ENCODE data around the gene IL4R. TPM values are rescaled to one million over a fixed set of nuclear protein-coding genes. Genes with fewer than 3 reads are reported as not detected.
"Not testable (repeated sequence)": the region's sequence is repeated elsewhere in the genome, so short reads cannot be mapped to it uniquely, and the experiment has no call there.

Gene IL4R
- total RNA-seq, 1 donor from 2014 or later, result 434 TPM

- Mint-ChIP-seq H3K9me3 (no peaks in the 10 kb centered on the region), H3K4me3 (ENCODE audit: low read depth) (peak overlapping the region; percentile 99), H3K27me3 (ENCODE audit: low read depth) (no peaks in the 10 kb centered on the region), H3K4me1 (ENCODE audit: low read depth) (peaks cover 50% of the 10 kb centered on the region), H3K36me3 (ENCODE audit: low read depth) (peaks cover 50% of the 10 kb centered on the region), H3K27ac (peak overlapping the region; percentile 99)
- intact Hi-C loops (cut with micrococcal nuclease), result loop anchor here (1.0 to 2.0 kb wide), 3 partner anchors 28 to 54 kb away; no protein-coding TSS in a partner anchor
- no peak for DNase-seq (ENCODE audit: low spot score)
Measured at GRCh38 chr16:27402569-27402963, 88.8 kb downstream of the IL4R start.

DNA sequence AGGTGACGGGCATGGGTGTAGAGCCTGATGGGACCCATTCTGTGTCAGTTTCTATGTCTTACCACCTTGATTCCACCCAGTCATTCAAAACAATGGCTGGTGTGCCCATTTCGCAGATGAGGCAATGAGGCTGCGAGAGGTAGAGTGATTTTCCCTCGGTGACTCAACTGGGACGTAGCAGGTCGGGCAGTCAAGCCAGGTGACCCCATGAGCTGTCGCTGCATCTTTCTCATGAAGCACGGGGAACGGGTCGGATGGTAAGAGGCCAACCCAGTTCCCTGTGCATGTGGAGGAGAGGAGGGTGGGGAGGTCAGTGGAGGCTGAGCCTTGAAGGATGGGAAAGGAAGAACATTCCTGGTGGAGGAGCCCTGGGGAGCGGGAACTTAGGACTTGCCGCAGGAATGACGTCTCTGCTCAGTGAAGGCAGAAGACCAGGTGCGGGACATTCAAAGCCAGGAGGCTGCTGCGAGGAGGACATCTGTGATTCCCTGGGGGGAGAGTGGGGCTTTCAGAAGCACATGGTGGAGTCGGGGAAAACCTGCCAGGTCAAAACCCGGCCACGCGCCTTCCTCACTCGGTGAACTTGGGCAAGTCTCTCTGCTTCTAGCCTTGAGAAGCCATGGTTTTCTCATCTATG, 89.3 kb downstream of the IL4R start:
- no peak for DNase-seq (ENCODE audit: low spot score)
- Mint-ChIP-seq H3K36me3 (ENCODE audit: low read depth) (peaks cover 56% of the 10 kb centered on the region), H3K4me3 (ENCODE audit: low read depth) (peak overlapping the region; percentile 99), H3K27me3 (ENCODE audit: low read depth) (no peaks in the 10 kb centered on the region), H3K4me1 (ENCODE audit: low read depth) (peaks cover 54% of the 10 kb centered on the region), H3K9me3 (no peaks in the 10 kb centered on the region), H3K27ac (peak overlapping the region; percentile 99)
- intact Hi-C loops (cut with micrococcal nuclease), result loop anchor here (1.0 to 2.0 kb wide), 4 partner anchors 29 to 805 kb away; no protein-coding TSS in a partner anchor

DNA sequence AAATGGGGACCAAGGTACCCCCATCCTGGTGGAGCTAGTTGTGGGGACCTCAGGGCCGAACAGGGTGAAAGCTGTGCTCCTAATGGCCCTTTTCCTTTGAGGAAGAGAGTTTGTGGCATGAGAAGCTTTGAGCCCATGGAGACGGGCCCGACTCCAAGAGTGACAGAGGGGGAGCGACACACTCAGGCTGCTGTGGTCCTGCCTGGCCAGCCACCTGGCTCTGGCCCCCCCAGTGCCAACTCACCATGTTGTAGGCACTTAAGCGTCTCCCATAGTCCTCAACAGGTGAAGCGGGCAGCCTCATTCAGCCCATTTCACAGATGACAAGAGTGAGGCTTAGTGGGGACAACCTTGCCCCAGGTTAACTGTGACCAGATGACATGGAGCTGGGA, 89.8 kb downstream of the IL4R start:
- H3K27ac Mint-ChIP-seq, result peak overlapping the region; percentile 99
- peak overlapping the region; percentile 99 for H3K4me3 Mint-ChIP-seq (ENCODE audit: low read depth)
- peaks cover 61% of the 10 kb centered on the region for H3K36me3 Mint-ChIP-seq (ENCODE audit: low read depth)
- H3K4me1 Mint-ChIP-seq (ENCODE audit: low read depth), result peaks cover 59% of the 10 kb centered on the region
- no peaks in the 10 kb centered on the region for H3K27me3 Mint-ChIP-seq (ENCODE audit: low read depth)
- H3K9me3 Mint-ChIP-seq, result no peaks in the 10 kb centered on the region
- intact Hi-C loops (cut with micrococcal nuclease), result loop anchor here (1.0 to 2.0 kb wide), 2 partner anchors 53 to 805 kb away; no protein-coding TSS in a partner anchor
- DNase-seq (ENCODE audit: low spot score), result no peak

- DNase-seq (ENCODE audit: low spot score), result no peak
- intact Hi-C loops (cut with micrococcal nuclease), result no loop called here
- peaks cover 63% of the 10 kb centered on the region for H3K4me1 Mint-ChIP-seq (ENCODE audit: low read depth)
- peak overlapping the region; percentile 99 for H3K27ac Mint-ChIP-seq
- H3K4me3 Mint-ChIP-seq (ENCODE audit: low read depth), result peak overlapping the region; percentile 99
- H3K9me3 Mint-ChIP-seq, result no peaks in the 10 kb centered on the region
- no peaks in the 10 kb centered on the region for H3K27me3 Mint-ChIP-seq (ENCODE audit: low read depth)
- H3K36me3 Mint-ChIP-seq (ENCODE audit: low read depth), result peaks cover 65% of the 10 kb centered on the region
Measured at GRCh38 chr16:27404163-27404823, 90.5 kb downstream of the IL4R start.

DNA sequence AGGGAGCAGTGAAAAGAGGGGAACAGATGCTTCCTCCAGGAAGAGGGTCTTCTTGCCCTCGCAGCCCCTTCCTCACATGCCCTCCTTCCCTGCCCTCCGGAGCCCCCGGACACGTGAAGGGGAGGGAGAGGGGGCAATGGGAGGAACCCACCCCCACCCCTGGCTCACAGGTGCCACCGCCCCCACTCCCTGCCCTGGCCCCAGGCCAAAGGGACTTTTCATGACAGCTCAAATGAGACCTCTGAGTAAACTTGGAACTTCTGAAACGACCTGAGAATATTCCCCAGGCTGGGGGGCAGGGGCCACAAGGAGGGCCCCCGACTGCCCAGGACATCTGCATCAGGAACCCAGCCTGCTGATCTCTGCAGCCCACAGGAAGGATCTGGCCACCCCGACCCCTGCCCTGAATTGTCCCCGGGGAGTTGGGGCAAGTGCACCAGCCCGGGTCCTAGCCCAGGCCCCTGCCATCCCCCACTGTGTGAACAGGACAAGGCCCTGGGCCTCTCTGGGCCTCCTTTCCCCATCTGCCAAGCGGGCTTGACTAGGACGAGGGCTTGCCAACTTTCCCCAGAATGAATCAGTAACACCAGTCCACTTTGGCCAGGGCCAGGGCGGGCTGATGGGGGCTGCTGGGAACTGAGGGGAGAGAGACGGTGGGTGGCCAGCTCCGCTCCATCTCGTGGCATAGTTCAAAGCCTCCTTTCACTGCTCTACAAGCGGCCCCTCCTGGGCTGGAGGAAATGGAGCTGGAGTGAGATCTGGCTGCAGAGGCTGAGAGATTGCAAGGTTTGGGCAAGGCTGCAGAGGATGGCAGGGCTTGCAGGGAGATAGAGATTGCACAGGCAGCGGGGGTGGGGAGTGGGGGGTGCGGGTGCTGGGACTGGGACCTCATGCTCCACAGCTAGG, 92.0 kb downstream of the IL4R start:
- no peak for DNase-seq (ENCODE audit: low spot score)
- peaks cover 60% of the 10 kb centered on the region for H3K4me1 Mint-ChIP-seq (ENCODE audit: low read depth)
- peak overlapping the region; percentile 99 for H3K4me3 Mint-ChIP-seq (ENCODE audit: low read depth)
- H3K36me3 Mint-ChIP-seq (ENCODE audit: low read depth), result peaks cover 80% of the 10 kb centered on the region
- H3K27ac Mint-ChIP-seq, result peak overlapping the region; percentile 96
- H3K27me3 Mint-ChIP-seq (ENCODE audit: low read depth), result no peaks in the 10 kb centered on the region
- intact Hi-C loops (cut with micrococcal nuclease), result loop anchor here (1.0 to 5.0 kb wide), 3 partner anchors 42 to 233 kb away; no protein-coding TSS in a partner anchor
- peaks cover 5% of the 10 kb centered on the region for H3K9me3 Mint-ChIP-seq

DNA sequence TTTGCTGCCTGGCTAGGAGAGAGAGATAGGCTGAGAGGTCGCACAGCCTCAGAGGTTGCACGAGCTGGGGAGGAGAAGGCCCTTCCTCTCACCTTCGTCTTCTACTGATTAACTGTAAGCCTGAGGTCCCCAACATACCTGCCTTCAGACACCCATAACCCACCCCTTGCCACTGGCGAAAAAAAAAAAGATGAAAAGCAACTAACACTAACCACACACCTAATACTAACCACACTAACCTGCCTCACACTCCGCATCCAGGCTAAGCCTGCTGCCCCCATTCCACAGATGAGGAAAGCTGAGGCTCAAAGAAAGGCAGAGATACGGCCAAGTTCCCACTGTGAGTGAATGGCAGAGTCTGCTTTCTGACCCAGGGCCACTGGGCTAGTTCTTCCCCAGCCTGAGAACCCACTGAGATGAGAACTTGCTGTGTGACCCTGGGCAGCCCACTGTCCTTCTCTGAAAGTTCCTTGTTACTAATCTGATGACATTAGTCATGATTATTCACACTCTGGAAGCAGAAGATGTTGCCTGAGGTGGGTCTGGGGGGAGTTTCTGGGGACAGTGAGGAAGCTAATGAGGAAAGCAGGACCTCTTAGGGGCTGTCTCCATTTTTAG, 92.8 kb downstream of the IL4R start:
- Mint-ChIP-seq H3K4me1 (ENCODE audit: low read depth) (peaks cover 52% of the 10 kb centered on the region), H3K27ac (peak overlapping the region; percentile 96), H3K27me3 (ENCODE audit: low read depth) (no peaks in the 10 kb centered on the region), H3K36me3 (ENCODE audit: low read depth) (peaks cover 89% of the 10 kb centered on the region), H3K4me3 (ENCODE audit: low read depth) (peak overlapping the region; percentile 99), H3K9me3 (peaks cover 5% of the 10 kb centered on the region)
- intact Hi-C loops (cut with micrococcal nuclease), result loop anchor here (5.0 kb wide), 2 partner anchors 41 to 234 kb away; no protein-coding TSS in a partner anchor
- DNase-seq (ENCODE audit: low spot score), result no peak

DNA sequence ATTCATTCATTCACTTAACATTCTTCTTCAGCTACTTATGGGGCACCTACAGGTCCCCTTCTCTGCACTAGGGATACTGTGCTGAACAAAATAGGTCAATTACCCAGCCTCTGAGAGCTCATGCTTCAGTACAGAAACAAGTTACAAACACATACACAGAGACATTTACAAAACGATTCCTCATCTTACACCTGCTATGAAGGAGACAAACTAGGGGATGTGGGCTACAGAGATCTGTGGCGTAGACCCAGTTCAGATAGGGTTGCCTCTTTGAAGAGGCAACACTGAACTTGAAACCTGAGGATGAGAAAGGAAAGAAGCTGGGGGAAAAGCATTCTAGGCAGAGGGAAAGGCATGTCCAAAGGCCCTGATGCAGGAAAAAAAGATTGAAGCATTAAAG, 93.4 kb downstream of the IL4R start:
- H3K4me3 Mint-ChIP-seq (ENCODE audit: low read depth), result peak overlapping the region; percentile 99
- no peak for DNase-seq (ENCODE audit: low spot score)
- H3K4me1 Mint-ChIP-seq (ENCODE audit: low read depth), result peaks cover 53% of the 10 kb centered on the region
- H3K36me3 Mint-ChIP-seq (ENCODE audit: low read depth), result peaks cover 94% of the 10 kb centered on the region
- peak overlapping the region; percentile 96 for H3K27ac Mint-ChIP-seq
- H3K9me3 Mint-ChIP-seq, result peaks cover 11% of the 10 kb centered on the region
- H3K27me3 Mint-ChIP-seq (ENCODE audit: low read depth), result no peaks in the 10 kb centered on the region
- intact Hi-C loops (cut with micrococcal nuclease), result loop anchor here (5.0 kb wide), 2 partner anchors 40 to 235 kb away; no protein-coding TSS in a partner anchor

DNA sequence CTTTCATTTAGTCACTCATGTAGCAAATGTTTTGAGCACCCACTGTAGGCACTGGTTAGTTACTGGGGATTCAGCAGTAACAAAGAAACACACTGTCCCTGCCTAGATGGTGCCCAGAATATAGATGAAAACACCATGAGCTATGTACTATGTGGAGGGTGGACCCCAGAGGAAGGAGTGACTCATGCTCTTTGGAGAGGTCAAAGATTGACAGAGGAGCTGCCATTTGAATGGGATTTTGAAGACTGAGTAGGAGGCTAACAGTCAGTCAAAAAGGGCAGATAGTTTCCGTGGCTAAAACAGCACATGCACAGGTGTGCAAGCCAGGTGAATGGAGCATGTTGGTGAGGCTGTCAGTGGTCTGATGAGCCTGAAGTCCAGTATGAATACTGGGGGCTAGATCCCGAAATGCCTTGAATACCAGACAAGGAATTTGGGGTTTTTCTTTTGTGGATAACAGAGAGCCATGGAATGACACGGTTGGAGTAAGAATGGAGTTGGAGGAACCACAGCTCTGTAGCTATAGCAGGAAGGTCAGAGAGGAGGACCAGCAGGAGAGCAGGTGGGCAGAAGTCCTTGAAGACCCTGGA, 94.3 kb downstream of the IL4R start:
- H3K4me3 Mint-ChIP-seq (ENCODE audit: low read depth), result peak overlapping the region; percentile 99
- H3K36me3 Mint-ChIP-seq (ENCODE audit: low read depth), result peaks cover 95% of the 10 kb centered on the region
- intact Hi-C loops (cut with micrococcal nuclease), result loop anchor here (1.0 to 5.0 kb wide), 6 partner anchors 19 to 236 kb away; no protein-coding TSS in a partner anchor
- H3K27ac Mint-ChIP-seq, result peak overlapping the region; percentile 96
- H3K4me1 Mint-ChIP-seq (ENCODE audit: low read depth), result peaks cover 57% of the 10 kb centered on the region
- no peaks in the 10 kb centered on the region for H3K27me3 Mint-ChIP-seq (ENCODE audit: low read depth)
- peaks cover 20% of the 10 kb centered on the region for H3K9me3 Mint-ChIP-seq
- DNase-seq (ENCODE audit: low spot score), result no peak

DNA sequence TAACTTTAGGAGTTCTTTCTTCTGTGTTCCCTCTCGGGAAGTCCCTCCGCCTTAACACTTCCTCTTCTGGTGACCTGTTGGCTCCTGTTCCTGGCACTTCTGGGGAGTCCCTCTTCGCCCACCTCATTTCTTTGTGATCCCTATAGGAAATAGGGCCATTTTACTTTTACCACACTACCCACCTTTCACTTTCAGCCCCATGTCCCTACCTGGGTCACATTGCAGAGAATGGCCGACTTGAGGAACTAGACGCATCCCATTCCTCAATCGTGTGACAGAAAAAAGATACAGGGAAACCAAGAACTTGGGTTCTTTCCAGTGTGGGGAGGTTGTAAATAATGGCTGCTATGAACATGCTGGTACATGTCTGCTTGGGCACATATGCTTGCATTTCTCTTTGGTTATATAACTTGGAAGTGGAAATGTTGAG, 94.8 kb downstream of the IL4R start:
- DNase-seq (ENCODE audit: low spot score), result no peak
- peaks cover 61% of the 10 kb centered on the region for H3K4me1 Mint-ChIP-seq (ENCODE audit: low read depth)
- peak overlapping the region; percentile 96 for H3K27ac Mint-ChIP-seq
- no peaks in the 10 kb centered on the region for H3K27me3 Mint-ChIP-seq (ENCODE audit: low read depth)
- H3K9me3 Mint-ChIP-seq, result peaks cover 25% of the 10 kb centered on the region
- intact Hi-C loops (cut with micrococcal nuclease), result loop anchor here (1.0 to 5.0 kb wide), 6 partner anchors 18 to 236 kb away; no protein-coding TSS in a partner anchor
- peak overlapping the region; percentile 99 for H3K4me3 Mint-ChIP-seq (ENCODE audit: low read depth)
- H3K36me3 Mint-ChIP-seq (ENCODE audit: low read depth), result peaks cover 95% of the 10 kb centered on the region

- H3K27ac Mint-ChIP-seq; H3K27me3 Mint-ChIP-seq (ENCODE audit: low read depth); DNase-seq (ENCODE audit: low spot score); H3K4me3 Mint-ChIP-seq (ENCODE audit: low read depth): not testable (repeated sequence)
- H3K36me3 Mint-ChIP-seq (ENCODE audit: low read depth), result peaks cover 92% of the 10 kb centered on the region
- intact Hi-C loops (cut with micrococcal nuclease), result loop anchor here (2.0 to 5.0 kb wide), 4 partner anchors 17 to 238 kb away; no protein-coding TSS in a partner anchor
- peaks cover 60% of the 10 kb centered on the region for H3K4me1 Mint-ChIP-seq (ENCODE audit: low read depth)
- H3K9me3 Mint-ChIP-seq, result peaks cover 36% of the 10 kb centered on the region
Measured at GRCh38 chr16:27409958-27410357, 96.2 kb downstream of the IL4R start.

DNA sequence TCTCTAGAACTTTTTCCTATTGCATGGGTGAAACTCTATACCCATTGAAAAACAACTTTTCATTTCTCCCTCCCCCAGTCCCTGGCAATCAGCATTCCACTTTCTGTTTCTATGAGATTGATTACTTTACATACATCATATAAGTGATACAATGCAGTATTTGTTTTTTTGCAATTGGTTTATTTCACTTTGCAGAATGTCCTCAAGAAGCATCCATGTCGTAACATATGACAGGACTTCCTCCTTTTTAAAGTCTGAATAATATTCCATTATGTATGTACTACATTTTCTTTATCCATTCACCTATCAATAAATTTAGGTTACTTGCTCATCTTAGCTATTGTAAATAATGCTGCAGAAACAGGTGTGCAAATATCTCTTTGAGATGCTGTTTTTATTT, 97.0 kb downstream of the IL4R start:
- intact Hi-C loops (cut with micrococcal nuclease), result no loop called here
- H3K9me3 Mint-ChIP-seq, result peaks cover 36% of the 10 kb centered on the region
- H3K4me3 Mint-ChIP-seq (ENCODE audit: low read depth), result no peak overlapping the region
- no peak for DNase-seq (ENCODE audit: low spot score)
- peaks cover 61% of the 10 kb centered on the region for H3K4me1 Mint-ChIP-seq (ENCODE audit: low read depth)
- no peak overlapping the region for H3K27ac Mint-ChIP-seq
- H3K27me3 Mint-ChIP-seq (ENCODE audit: low read depth), result no peaks in the 10 kb centered on the region
- peaks cover 94% of the 10 kb centered on the region for H3K36me3 Mint-ChIP-seq (ENCODE audit: low read depth)

Measured in activated T-helper 2 cell treated with anti-CD3 and anti-CD28 coated beads, Interferon-gamma antibody, Interleukin-2, Interleukin-4, amounts not matched to agents 10 μg/mL and 5 μg/mL and 100 μg/mL, durations not matched to agents 14 hours and 24 hours and 36 hours (primary cell).